ENCODE data around the gene SMAD6. TPM values are rescaled to one million over a fixed set of nuclear protein-coding genes. Genes with fewer than 3 reads are reported as not detected.

The SMAD6 gene
- polyA plus RNA-seq, 1 donor from 2014 or later = 0.16 TPM

DNA sequence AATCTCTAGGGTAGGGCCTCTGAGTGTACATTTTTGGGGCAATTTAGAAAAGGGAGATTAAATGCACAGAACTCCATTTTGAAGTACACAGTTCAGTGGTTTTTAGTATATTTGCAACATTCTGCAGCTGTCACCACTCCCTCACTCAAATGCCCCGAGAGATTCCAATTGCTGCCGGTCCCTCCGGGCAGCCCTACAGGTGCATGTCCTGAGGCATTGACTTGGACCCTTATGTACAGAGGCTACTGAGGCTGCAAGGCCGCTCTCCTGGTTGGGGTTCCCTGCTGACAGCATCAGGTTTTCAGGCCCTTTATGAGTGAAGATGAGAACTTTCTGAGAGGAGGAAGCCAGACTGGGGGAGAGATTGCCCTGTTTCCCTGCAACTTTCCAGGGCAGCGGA lies 39.6 kb downstream of the SMAD6 start:
- no peak overlapping the region for H3K27ac ChIP-seq (ENCODE audit: low read length)
- no peaks in the 10 kb centered on the region for H3K79me2 ChIP-seq (replicated peaks; ENCODE audit: insufficient read depth, low read length)
- TF ChIP-seq, protein P1, sequence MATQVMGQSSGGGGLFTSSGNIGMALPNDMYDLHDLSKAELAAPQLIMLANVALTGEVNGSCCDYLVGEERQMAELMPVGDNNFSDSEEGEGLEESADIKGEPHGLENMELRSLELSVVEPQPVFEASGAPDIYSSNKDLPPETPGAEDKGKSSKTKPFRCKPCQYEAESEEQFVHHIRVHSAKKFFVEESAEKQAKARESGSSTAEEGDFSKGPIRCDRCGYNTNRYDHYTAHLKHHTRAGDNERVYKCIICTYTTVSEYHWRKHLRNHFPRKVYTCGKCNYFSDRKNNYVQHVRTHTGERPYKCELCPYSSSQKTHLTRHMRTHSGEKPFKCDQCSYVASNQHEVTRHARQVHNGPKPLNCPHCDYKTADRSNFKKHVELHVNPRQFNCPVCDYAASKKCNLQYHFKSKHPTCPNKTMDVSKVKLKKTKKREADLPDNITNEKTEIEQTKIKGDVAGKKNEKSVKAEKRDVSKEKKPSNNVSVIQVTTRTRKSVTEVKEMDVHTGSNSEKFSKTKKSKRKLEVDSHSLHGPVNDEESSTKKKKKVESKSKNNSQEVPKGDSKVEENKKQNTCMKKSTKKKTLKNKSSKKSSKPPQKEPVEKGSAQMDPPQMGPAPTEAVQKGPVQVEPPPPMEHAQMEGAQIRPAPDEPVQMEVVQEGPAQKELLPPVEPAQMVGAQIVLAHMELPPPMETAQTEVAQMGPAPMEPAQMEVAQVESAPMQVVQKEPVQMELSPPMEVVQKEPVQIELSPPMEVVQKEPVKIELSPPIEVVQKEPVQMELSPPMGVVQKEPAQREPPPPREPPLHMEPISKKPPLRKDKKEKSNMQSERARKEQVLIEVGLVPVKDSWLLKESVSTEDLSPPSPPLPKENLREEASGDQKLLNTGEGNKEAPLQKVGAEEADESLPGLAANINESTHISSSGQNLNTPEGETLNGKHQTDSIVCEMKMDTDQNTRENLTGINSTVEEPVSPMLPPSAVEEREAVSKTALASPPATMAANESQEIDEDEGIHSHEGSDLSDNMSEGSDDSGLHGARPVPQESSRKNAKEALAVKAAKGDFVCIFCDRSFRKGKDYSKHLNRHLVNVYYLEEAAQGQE (IDR thresholded peaks at IDR 0.05; ENCODE audit: borderline replicate concordance) = no peak
- TF ChIP-seq RAD21 (conservative IDR thresholded peaks at IDR 0.05) = no peak
- no peak for TF ChIP-seq TAF1 (IDR thresholded peaks at IDR 0.05; ENCODE audit: low read depth)
- TF ChIP-seq EZH2 (IDR thresholded peaks at IDR 0.05; ENCODE audit: borderline replicate concordance, insufficient read depth, low read length, poor library complexity, severe bottlenecking) = no peak
- TF ChIP-seq MXI1 (conservative IDR thresholded peaks at IDR 0.05; ENCODE audit: poor library complexity, severe bottlenecking) = no peak
- TF ChIP-seq CTCF (IDR thresholded peaks at IDR 0.05; ENCODE audit: poor library complexity, severe bottlenecking) = no peak
- TF ChIP-seq EP300 (conservative IDR thresholded peaks at IDR 0.05; ENCODE audit: poor library complexity, severe bottlenecking) = no peak
- no peak for TF ChIP-seq POLR2AphosphoS5 (IDR thresholded peaks at IDR 0.05)
- TF ChIP-seq SMC3 (conservative IDR thresholded peaks at IDR 0.05; ENCODE audit: poor library complexity) = no peak
- no peaks in the 10 kb centered on the region for H3K9me2 ChIP-seq (ENCODE audit: insufficient read depth, low read length)
- H3K9ac ChIP-seq (ENCODE audit: low read length) = no peak overlapping the region
- no peaks in the 10 kb centered on the region for H3K27me3 ChIP-seq (ENCODE audit: insufficient read depth, low read depth, low read length)
- H2AFZ ChIP-seq (ENCODE audit: low read depth, low read length) = no peak overlapping the region
- H3K36me3 ChIP-seq (ENCODE audit: insufficient read depth, low read length) = no peaks in the 10 kb centered on the region
- no peak overlapping the region for H3K4me2 ChIP-seq (ENCODE audit: low read length)
- H3K9me3 ChIP-seq (ENCODE audit: low read length) = no peaks in the 10 kb centered on the region
- no peaks in the 10 kb centered on the region for H3F3A ChIP-seq (ENCODE audit: insufficient read depth, low read length, poor library complexity, severe bottlenecking)
- H3K4me3 ChIP-seq (ENCODE audit: low read length) = no peak overlapping the region
- H4K20me1 ChIP-seq (ENCODE audit: insufficient read depth) = no peaks in the 10 kb centered on the region

GRCh38 chr15:66742286-66742685 lies 40.2 kb downstream of the SMAD6 start:
- no peak overlapping the region for H3K4me3 ChIP-seq (ENCODE audit: low read length)
- H2AFZ ChIP-seq (ENCODE audit: low read depth, low read length) = no peak overlapping the region
- no peak overlapping the region for H3K4me2 ChIP-seq (ENCODE audit: low read length)
- no peaks in the 10 kb centered on the region for H3K36me3 ChIP-seq (ENCODE audit: insufficient read depth, low read length)
- no peaks in the 10 kb centered on the region for H3K9me3 ChIP-seq (ENCODE audit: low read length)
- no peaks in the 10 kb centered on the region for H4K20me1 ChIP-seq (ENCODE audit: insufficient read depth)
- no peaks in the 10 kb centered on the region for H3K79me2 ChIP-seq (replicated peaks; ENCODE audit: insufficient read depth, low read length)
- H3F3A ChIP-seq (ENCODE audit: insufficient read depth, low read length, poor library complexity, severe bottlenecking) = no peaks in the 10 kb centered on the region
- no peak overlapping the region for H3K9ac ChIP-seq (ENCODE audit: low read length)
- H3K27ac ChIP-seq (ENCODE audit: low read length) = no peak overlapping the region
- no peaks in the 10 kb centered on the region for H3K9me2 ChIP-seq (ENCODE audit: insufficient read depth, low read length)
- no peaks in the 10 kb centered on the region for H3K27me3 ChIP-seq (ENCODE audit: insufficient read depth, low read depth, low read length)
- no peak for TF ChIP-seq MXI1 (conservative IDR thresholded peaks at IDR 0.05; ENCODE audit: poor library complexity, severe bottlenecking)
- no peak for TF ChIP-seq CTCF (IDR thresholded peaks at IDR 0.05; ENCODE audit: poor library complexity, severe bottlenecking)
- TF ChIP-seq, protein P1 (IDR thresholded peaks at IDR 0.05; ENCODE audit: borderline replicate concordance) = no peak
- no peak for TF ChIP-seq EZH2 (IDR thresholded peaks at IDR 0.05; ENCODE audit: borderline replicate concordance, insufficient read depth, low read length, poor library complexity, severe bottlenecking)
- no peak for TF ChIP-seq POLR2AphosphoS5 (IDR thresholded peaks at IDR 0.05)
- TF ChIP-seq EP300 (conservative IDR thresholded peaks at IDR 0.05; ENCODE audit: poor library complexity, severe bottlenecking) = no peak
- no peak for TF ChIP-seq TAF1 (IDR thresholded peaks at IDR 0.05; ENCODE audit: low read depth)
- no peak for TF ChIP-seq SMC3 (conservative IDR thresholded peaks at IDR 0.05; ENCODE audit: poor library complexity)
- no peak for TF ChIP-seq RAD21 (conservative IDR thresholded peaks at IDR 0.05)

Data from neural cell (in vitro differentiated cells).